CD1c-positive myeloid dendritic cell (primary cell): ENCODE results near the gene NPAS3.

Experiments
- DNase-seq: peaks from one replicate; pipeline ENCODE4 v3.0.0-alpha.2; 2016; ENCODE audit errors: extremely low spot score

Gene NPAS3

GRCh38 chr14:33165926-33166289, 227.2 kb downstream of the NPAS3 start:
- no peak for DNase-seq

GRCh38 chr14:33175951-33176350, 237.3 kb downstream of the NPAS3 start:
- no peak for DNase-seq

GRCh38 chr14:33184587-33184986, 245.9 kb downstream of the NPAS3 start:
- no peak for DNase-seq

- DNase-seq: no peak
These were observed 248.0 kb downstream of the NPAS3 start for GRCh38 chr14:33186656-33187055.

DNA sequence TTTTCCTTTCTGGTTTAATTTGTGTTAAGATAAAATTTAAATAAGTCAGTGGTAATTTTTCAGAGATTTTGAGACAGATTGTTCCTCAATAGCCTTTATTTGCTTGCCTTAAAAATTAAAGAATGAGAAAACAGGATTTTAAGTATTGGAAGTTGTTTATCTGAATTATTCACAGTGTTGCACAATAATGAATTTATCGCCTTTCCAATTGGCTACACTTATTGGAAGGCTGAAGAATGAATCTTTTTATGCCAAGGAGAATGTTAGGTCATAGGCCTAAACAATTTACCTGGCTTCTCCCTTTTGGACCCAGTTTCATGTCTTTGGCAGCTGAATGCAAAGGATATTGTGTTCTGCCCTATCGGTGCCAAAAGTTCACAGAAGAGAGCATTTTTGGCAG, 250.2 kb downstream of the NPAS3 start:
- no peak for DNase-seq

- DNase-seq: no peak
These were observed 253.2 kb downstream of the NPAS3 start for GRCh38 chr14:33191855-33192254.

GRCh38 chr14:33194551-33194950, 255.9 kb downstream of the NPAS3 start:
- DNase-seq: no peak

GRCh38 chr14:33198684-33199083, 260.0 kb downstream of the NPAS3 start:
- no peak for DNase-seq

DNA sequence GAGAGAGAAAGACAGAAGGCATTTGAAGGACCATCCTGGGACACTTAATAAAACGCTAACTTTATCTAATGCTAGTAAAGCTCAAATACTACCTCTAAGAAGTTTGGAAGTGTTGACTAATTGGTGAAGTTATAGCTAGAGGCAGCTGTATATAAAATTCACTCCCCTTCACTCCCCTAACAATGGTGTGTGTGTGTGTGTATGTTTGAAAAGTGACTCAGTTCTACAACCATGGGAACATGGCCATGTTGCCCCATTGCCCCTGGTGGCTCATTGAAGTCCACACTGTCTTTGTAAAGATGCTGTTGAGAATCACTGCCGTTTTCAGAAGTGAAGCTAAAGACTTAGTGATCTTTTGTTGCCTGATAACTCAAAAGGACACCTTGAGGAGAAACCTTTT, 262.4 kb downstream of the NPAS3 start:
- no peak for DNase-seq

- no peak for DNase-seq
These were observed 268.3 kb downstream of the NPAS3 start for GRCh38 chr14:33206981-33207380.

DNA sequence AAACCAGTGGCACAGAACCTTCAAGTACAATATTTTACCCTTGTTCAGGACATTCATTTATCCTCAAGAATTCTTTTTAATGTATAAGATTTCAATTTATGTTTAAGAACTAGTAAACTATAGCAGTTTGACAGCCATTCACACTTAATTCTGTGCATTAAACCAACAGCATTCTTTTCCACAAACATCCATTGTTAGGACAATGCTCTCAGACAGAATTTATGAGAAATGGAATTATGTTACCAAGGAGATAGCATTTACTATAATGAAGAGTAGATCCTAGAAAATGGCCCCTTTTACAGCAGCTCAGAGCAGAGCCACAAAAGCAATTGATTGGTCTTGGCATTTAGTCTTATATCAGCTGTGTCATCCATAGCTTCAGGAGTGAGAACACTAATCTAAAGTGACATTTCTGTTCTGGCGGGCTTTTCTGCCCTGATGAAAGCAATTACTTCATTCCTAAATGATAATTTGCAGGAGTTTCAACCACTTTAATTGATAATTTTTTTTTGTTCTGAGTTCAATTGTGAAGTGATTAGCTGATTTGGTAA, 268.9 kb downstream of the NPAS3 start:
- DNase-seq: no peak

DNA sequence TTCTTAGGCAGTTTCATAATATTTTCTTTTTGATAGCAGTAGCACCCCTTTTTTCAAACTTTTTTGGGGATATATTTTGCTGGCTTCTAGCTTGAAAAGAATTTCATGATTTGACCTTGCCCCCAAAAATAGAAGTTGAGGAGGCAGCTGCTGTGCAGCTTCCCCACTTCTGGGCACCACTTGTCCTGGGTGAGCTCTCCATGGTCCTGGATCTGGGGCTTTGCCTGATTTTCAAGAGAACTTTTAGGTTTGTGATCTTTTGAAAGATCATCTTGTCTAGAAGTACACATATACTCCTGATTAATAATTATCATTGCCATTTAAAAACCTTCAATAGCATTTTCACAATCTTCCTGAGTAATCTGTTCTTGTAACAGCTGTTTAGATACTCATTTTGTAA, 271.6 kb downstream of the NPAS3 start:
- no peak for DNase-seq

GRCh38 chr14:33218026-33218425, 279.3 kb downstream of the NPAS3 start:
- no peak for DNase-seq

GRCh38 chr14:33219957-33220356, 281.3 kb downstream of the NPAS3 start:
- no peak for DNase-seq

DNA sequence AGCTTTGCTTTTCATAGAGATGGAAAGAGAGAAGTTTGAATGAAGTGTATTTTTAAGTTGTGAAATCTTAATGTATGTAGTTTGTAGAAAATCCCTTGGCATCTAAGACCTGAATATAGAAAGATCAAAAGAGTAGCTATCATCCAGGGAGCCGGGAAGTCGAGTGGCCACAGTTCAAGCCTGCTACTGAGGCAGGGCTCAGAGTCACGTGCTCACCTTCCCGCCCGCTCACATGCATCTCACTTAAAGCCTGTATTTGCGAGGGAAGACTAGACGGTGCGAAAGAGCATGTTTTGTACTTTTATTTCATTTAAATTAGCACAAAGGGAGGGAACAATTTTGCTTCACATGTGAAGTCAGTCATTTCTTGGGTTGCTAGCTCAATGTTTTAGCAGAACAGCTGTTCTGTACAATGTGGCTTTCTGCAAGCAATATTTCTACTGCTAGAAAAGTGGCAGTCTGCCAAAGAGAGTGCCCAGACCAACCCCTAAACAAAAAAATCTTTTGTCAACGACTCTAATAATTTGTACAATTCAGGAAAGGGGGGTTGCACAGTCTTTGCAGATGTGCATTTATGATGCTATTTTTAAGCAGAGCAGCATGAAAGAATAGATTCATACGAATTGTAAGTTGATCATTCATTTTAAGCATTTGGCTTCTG, 290.7 kb downstream of the NPAS3 start:
- DNase-seq: no peak

GRCh38 chr14:33230021-33230420, 291.3 kb downstream of the NPAS3 start:
- no peak for DNase-seq

GRCh38 chr14:33232031-33232430, 293.4 kb downstream of the NPAS3 start:
- no peak for DNase-seq

GRCh38 chr14:33237115-33237740, 298.5 kb downstream of the NPAS3 start:
- no peak for DNase-seq

DNA sequence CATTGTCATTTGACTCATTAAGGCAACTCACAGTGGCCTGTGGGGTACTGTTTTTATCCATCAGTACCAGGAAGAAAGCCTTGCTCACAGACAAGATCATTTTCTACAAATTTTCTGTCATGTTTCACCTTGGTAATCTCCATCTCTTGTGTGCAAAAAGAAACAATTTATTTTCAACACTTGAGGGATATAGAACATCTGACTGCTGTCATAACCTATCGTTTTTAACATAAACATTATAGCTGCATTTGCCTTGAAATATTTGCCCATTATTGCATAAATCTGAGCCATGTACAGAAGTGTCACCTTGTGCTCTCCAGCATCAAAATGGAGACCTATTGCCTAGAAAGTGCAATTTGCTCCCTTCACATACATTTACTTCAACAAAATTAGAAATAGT, 300.8 kb downstream of the NPAS3 start:
- DNase-seq: no peak

GRCh38 chr14:33240466-33240865, 301.8 kb downstream of the NPAS3 start:
- DNase-seq: no peak

DNA sequence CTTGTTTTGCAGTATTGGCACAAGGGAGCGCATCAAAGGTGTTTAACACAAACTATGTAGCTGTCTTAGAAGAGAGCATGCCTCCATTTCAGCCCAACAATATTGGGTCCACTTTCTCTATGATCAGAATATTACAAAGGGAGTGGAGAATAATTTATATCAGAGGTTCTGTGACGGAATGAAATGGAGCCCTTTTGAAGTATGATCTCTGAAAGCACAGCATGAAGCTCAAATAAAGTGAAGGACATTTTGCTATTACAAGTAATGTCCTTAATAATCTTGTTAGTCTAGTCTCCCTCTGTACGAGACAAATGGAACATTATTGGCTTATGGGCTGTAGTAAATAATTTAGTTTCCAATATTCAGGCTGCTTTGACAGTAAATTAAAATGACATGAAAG, 302.7 kb downstream of the NPAS3 start:
- DNase-seq: no peak

GRCh38 chr14:33249233-33249820, 310.6 kb downstream of the NPAS3 start:
- DNase-seq: no peak

DNA sequence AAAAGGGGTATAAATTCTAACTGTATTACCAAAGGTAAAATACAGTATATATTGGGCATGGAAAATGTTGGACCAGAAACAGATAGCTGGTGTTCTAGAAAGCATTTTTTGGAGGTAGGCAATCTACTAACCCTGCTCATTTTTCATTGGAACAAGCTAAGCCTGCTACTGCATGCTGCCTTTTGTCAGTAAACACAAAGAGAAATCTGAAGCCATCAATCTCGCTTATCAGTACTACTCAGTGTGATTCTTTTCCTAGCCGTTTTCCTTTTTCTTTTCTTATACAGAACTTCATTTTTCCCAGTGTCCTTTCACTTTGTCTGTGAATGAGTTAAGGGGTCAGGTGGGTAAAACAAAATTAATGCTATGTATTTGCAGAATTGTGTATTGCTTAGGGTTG, 312.3 kb downstream of the NPAS3 start:
- no peak for DNase-seq
